ENCODE data around the gene ETV7.
"Not testable (repeated sequence)": the region's sequence is repeated elsewhere in the genome, so short reads cannot be mapped to it uniquely, and the experiment has no call there.

Gene ETV7

GRCh38 chr6:36346486-36347273, 40.8 kb downstream of the ETV7 start:
- TF ChIP-seq POLR2A (IDR thresholded peaks at IDR 0.05; ENCODE audit: low read depth, low read length): no peak
- no peak for FAIRE-seq
- DNase-seq (ENCODE audit: insufficient read length, low spot score): no peak

- FAIRE-seq (no peak), DNase-seq (ENCODE audit: insufficient read length, low spot score) (no peak)
Measured at GRCh38 chr6:36345681-36346466, 41.6 kb downstream of the ETV7 start.

GRCh38 chr6:36343109-36343680, 44.3 kb downstream of the ETV7 start:
- no peak for FAIRE-seq
- DNase-seq (ENCODE audit: insufficient read length, low spot score): no peak
- no peak for TF ChIP-seq POLR2A (IDR thresholded peaks at IDR 0.05; ENCODE audit: low read depth, low read length)

More at GRCh38 chr6:36345681-36346466, 41.6 kb downstream of the ETV7 start:
- TF ChIP-seq POLR2A (IDR thresholded peaks at IDR 0.05; ENCODE audit: low read depth, low read length): no peak

- FAIRE-seq: no peak
- TF ChIP-seq POLR2A (IDR thresholded peaks at IDR 0.05; ENCODE audit: low read depth, low read length): no peak
- DNase-seq (ENCODE audit: insufficient read length, low spot score): peak; percentile 78
Measured at GRCh38 chr6:36340618-36341454, 46.6 kb downstream of the ETV7 start.

GRCh38 chr6:36340306-36340617, 47.2 kb downstream of the ETV7 start:
- DNase-seq (ENCODE audit: insufficient read length, low spot score): no peak
- TF ChIP-seq POLR2A (IDR thresholded peaks at IDR 0.05; ENCODE audit: low read depth, low read length): no peak
- no peak for FAIRE-seq

- TF ChIP-seq POLR2A (IDR thresholded peaks at IDR 0.05; ENCODE audit: low read depth, low read length): no peak
- DNase-seq (ENCODE audit: insufficient read length, low spot score) (no peak), FAIRE-seq (no peak)
Measured at GRCh38 chr6:36339146-36339545, 48.3 kb downstream of the ETV7 start.

- not testable (repeated sequence) for DNase-seq (ENCODE audit: insufficient read length, low spot score); FAIRE-seq
Measured at GRCh38 chr6:36338223-36338622, 49.2 kb downstream of the ETV7 start.

- FAIRE-seq: no peak
- no peak for TF ChIP-seq POLR2A (IDR thresholded peaks at IDR 0.05; ENCODE audit: low read depth, low read length)
- no peak for DNase-seq (ENCODE audit: insufficient read length, low spot score)
Measured at GRCh38 chr6:36337814-36338213, 49.7 kb downstream of the ETV7 start.

GRCh38 chr6:36336779-36337241, 50.7 kb downstream of the ETV7 start, which contains the start of gene BNIP5:
BNIP5 (minus strand) TSS chr6:36336888; CDS start chr6:36330690, 6,198 bp downstream.
- no peak for FAIRE-seq
- DNase-seq (ENCODE audit: insufficient read length, low spot score): no peak

GRCh38 chr6:36336208-36336710, 51.2 kb downstream of the ETV7 start:
- no peak for TF ChIP-seq POLR2A (IDR thresholded peaks at IDR 0.05; ENCODE audit: low read depth, low read length)
- FAIRE-seq (no peak), DNase-seq (ENCODE audit: insufficient read length, low spot score) (no peak)

More at GRCh38 chr6:36336779-36337241, 50.7 kb downstream of the ETV7 start, which contains the start of gene BNIP5:
- TF ChIP-seq POLR2A (IDR thresholded peaks at IDR 0.05; ENCODE audit: low read depth, low read length): no peak

GRCh38 chr6:36335465-36336207, 51.8 kb downstream of the ETV7 start:
- FAIRE-seq (no peak), DNase-seq (ENCODE audit: insufficient read length, low spot score) (no peak)
- TF ChIP-seq POLR2A (IDR thresholded peaks at IDR 0.05; ENCODE audit: low read depth, low read length): no peak

GRCh38 chr6:36334832-36335459, 52.5 kb downstream of the ETV7 start:
- DNase-seq (ENCODE audit: insufficient read length, low spot score): no peak
- no peak for FAIRE-seq
- TF ChIP-seq POLR2A (IDR thresholded peaks at IDR 0.05; ENCODE audit: low read depth, low read length): no peak

All from H54 (cell line).